Muscle layer of duodenum (tissue), 2 donors: Measurements from ENCODE around the gene ADARB1.

Experiments
- H3K27ac ChIP-seq: one replicate; pipeline ENCODE4 v1.7.0; 2013; ENCODE audit warnings: mild to moderate bottlenecking, low read length
- H3K27me3 ChIP-seq: one replicate; pipeline ENCODE4 v1.7.0; 2013; ENCODE audit warnings: low read depth, mild to moderate bottlenecking, control low read depth, low read length
- H3K36me3 ChIP-seq, 2 donors: one replicate each; pipeline ENCODE4 v1.7.0; 2013; ENCODE audit warnings: low read length in 2 of 2, control low read depth in 1 of 2, mild to moderate bottlenecking in 1 of 2; ENCODE audit not compliant: insufficient read depth in 2 of 2, control insufficient read depth in 1 of 2
- H3K4me1 ChIP-seq, 2 donors: one replicate each; pipeline ENCODE4 v1.7.0; 2013; ENCODE audit warnings: low read length in 2 of 2, mild to moderate bottlenecking in 2 of 2, control low read depth in 1 of 2, moderate library complexity in 1 of 2; ENCODE audit not compliant: insufficient read depth in 2 of 2, control insufficient read depth in 1 of 2
- H3K4me3 ChIP-seq, 2 donors: one replicate each; pipeline ENCODE4 v1.7.0; 2013; ENCODE audit warnings: low read length in 2 of 2, low read depth in 1 of 2, mild to moderate bottlenecking in 1 of 2
- H3K9me3 ChIP-seq, 2 donors: one replicate each; pipeline ENCODE4 v1.7.0; 2013; ENCODE audit warnings: low read length in 2 of 2, control low read depth in 1 of 2, mild to moderate bottlenecking in 1 of 2; ENCODE audit not compliant: control insufficient read depth in 1 of 2
- donor health status: healthy.

ADARB1 gene

GRCh38 chr21:45254460-45254930 is 180.1 kb downstream of the ADARB1 start:
- no peak overlapping the region for H3K27ac ChIP-seq
- H3K4me3 ChIP-seq = no peak overlapping the region
- H3K9me3 ChIP-seq = no peaks in the 10 kb centered on the region
- peaks cover 0 to 9% of the 10 kb centered on the region in 2 donors for H3K4me1 ChIP-seq
- no peaks in the 10 kb centered on the region for H3K27me3 ChIP-seq
- H3K36me3 ChIP-seq = no peaks in the 10 kb centered on the region

DNA sequence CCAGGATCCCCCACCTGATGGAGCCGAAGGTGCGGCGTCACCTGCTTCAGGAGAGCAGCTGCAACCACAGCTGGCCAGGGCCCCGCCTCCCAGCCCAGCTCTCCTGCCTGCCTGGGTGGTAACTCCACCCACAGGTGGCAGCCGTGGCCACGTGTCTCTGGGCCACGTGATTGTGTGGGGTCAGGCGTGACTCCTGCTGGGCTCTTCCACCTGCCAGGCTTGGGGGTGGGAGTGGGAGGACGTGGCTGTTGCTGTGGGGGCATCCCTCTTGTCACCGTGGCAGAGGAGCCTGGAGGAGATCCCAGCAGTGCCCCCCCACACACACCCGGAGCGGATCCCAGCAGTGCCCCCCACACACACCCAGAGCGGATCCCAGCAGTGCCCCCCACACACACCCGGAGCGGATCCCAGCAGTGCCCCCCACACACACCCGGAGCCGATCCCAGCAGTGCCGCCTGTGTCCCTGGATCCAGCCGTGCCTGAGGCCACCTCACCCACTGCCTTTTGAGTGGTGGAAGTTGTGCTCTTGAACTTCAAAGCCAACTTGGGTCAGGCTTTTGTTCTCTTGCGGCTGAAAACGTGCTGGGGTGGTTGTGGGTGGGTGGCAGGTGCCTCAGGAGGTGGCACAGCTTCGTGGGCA is 181.1 kb downstream of the ADARB1 start:
- no peaks in the 10 kb centered on the region for H3K9me3 ChIP-seq
- no peak overlapping the region for H3K4me3 ChIP-seq
- no peaks in the 10 kb centered on the region for H3K27me3 ChIP-seq
- no peaks in the 10 kb centered on the region for H3K36me3 ChIP-seq
- H3K4me1 ChIP-seq = peaks cover 0 to 9% of the 10 kb centered on the region in 2 donors
- no peak overlapping the region for H3K27ac ChIP-seq

GRCh38 chr21:45256021-45256911 is 181.9 kb downstream of the ADARB1 start:
- Histone ChIP-seq H3K9me3 (no peaks in the 10 kb centered on the region), H3K36me3 (no peaks in the 10 kb centered on the region), H3K4me1 (peaks cover 0 to 9% of the 10 kb centered on the region in 2 donors), H3K4me3 (no peak overlapping the region), H3K27me3 (no peaks in the 10 kb centered on the region), H3K27ac (no peak overlapping the region)

DNA sequence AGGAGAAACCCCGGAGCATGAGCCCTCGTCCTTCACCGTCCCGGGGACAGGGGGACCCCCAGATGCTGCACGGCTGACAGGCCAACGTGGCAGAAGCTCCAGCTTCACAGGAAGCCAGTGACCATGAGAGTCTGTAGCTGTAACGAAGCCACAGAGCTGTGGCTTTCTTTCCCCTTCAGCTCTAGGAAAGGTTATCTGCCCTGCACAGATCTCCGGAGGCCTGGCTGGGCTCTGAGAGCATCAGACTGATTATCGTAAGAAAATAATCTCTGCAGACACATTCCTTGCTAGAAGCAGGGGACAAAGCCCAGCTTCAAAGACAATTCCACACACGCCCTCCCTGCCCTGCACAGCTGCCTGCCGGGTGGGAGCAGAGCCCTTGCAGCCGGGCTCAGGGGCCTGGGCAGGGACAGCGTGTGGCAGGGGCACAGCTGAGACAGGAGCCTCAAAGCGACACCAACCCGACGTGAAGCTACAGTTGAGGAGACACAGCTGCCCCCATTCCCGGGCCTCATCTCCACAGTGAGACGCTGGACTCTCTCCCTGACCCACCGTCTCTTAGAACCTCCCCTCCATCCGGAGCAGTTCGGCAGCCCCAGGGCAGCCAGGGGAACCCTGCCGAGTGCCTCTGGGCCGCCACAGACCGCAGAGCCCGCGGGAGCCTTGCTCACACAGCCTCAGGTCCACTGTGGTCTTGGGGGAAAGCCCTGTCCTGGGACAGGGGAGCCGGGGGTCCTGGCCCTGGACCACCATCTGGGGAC is 182.7 kb downstream of the ADARB1 start:
- Histone ChIP-seq H3K27ac (no peak overlapping the region), H3K4me3 (no peak overlapping the region)

GRCh38 chr21:45257673-45258341 is 183.4 kb downstream of the ADARB1 start:
- Histone ChIP-seq H3K27ac (no peak overlapping the region), H3K4me3 (no peak overlapping the region), H3K36me3 (peaks cover 0 to 6% of the 10 kb centered on the region in 2 donors), H3K27me3 (no peaks in the 10 kb centered on the region), H3K4me1 (peaks cover 0 to 9% of the 10 kb centered on the region in 2 donors), H3K9me3 (no peaks in the 10 kb centered on the region)

More for the DNA sequence above, 182.7 kb downstream of the ADARB1 start:
- H3K27me3 ChIP-seq = no peaks in the 10 kb centered on the region
- H3K36me3 ChIP-seq = peaks cover 0 to 6% of the 10 kb centered on the region in 2 donors
- H3K4me1 ChIP-seq = peaks cover 0 to 9% of the 10 kb centered on the region in 2 donors
- no peaks in the 10 kb centered on the region for H3K9me3 ChIP-seq

- Histone ChIP-seq H3K4me1 (peaks cover 0 to 9% of the 10 kb centered on the region in 2 donors), H3K9me3 (no peaks in the 10 kb centered on the region), H3K36me3 (peaks cover under 1 to 11% of the 10 kb centered on the region in 2 donors), H3K27me3 (no peaks in the 10 kb centered on the region), H3K27ac (no peak overlapping the region), H3K4me3 (no peak overlapping the region)
Observed at GRCh38 chr21:45258466-45258865, 184.1 kb downstream of the ADARB1 start.

- no peak overlapping the region for H3K27ac ChIP-seq
- H3K4me3 ChIP-seq = no peak overlapping the region
- peaks cover 9 to 20% of the 10 kb centered on the region in 2 donors for H3K36me3 ChIP-seq
- no peaks in the 10 kb centered on the region for H3K9me3 ChIP-seq
- peaks cover 0 to 9% of the 10 kb centered on the region in 2 donors for H3K4me1 ChIP-seq
- H3K27me3 ChIP-seq = no peaks in the 10 kb centered on the region
Observed at GRCh38 chr21:45259206-45259840, 184.9 kb downstream of the ADARB1 start.

GRCh38 chr21:45260191-45260825 is 185.9 kb downstream of the ADARB1 start:
- Histone ChIP-seq H3K27me3 (no peaks in the 10 kb centered on the region), H3K4me3 (no peak overlapping the region), H3K9me3 (no peaks in the 10 kb centered on the region), H3K4me1 (peaks cover 0 to 9% of the 10 kb centered on the region in 2 donors), H3K36me3 (peaks cover 9 to 30% of the 10 kb centered on the region in 2 donors), H3K27ac (no peak overlapping the region)

DNA sequence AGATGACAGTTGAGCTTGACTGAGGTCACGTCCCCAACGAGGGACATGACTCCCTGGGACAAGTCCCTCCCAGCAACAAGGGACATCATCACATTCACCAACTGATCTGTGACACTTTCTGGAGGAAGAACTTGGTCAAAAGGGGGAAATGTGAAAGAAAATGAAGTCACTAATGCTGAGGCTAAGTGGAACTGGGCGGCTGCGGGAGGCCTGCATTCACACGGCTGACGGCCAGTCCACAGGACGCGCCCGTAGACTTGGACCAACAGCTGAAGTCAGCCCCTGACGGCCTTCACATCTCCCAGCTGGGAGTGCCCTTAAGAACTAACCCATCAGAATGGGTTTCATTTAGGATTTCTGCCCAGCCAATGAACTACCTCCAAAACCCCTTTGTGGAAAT is 186.7 kb downstream of the ADARB1 start:
- peaks cover 13 to 38% of the 10 kb centered on the region in 2 donors for H3K36me3 ChIP-seq
- H3K27ac ChIP-seq = no peak overlapping the region
- H3K27me3 ChIP-seq = no peaks in the 10 kb centered on the region
- peaks cover 0 to 9% of the 10 kb centered on the region in 2 donors for H3K4me1 ChIP-seq
- H3K9me3 ChIP-seq = no peaks in the 10 kb centered on the region
- H3K4me3 ChIP-seq = no peak overlapping the region

DNA sequence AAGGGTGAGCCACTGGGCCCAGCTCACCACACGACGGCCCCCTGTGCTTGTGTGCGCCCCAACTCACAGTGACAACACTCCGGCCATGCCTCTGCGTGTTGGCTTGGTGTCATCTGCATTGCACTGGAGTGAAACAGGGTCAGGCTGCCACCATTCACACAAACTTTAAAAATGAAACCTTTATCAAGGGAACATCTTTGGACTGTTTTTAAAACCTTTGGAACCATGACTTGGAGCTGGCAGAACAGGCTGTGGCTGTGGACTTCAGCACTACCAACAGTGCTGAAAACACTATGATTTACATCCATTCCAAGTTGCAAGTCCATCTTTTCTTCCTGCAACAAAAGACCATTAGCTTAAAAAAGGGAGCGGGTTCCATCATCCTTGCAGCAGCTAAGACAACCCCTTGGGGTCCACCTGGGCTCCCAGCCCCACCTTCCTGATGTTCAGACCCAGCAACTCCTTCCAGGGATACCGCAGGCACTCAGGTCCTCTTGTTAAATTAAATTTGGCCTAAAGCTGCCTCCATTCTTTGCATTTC is 187.7 kb downstream of the ADARB1 start:
- no peaks in the 10 kb centered on the region for H3K9me3 ChIP-seq
- H3K36me3 ChIP-seq = peaks cover 21 to 48% of the 10 kb centered on the region in 2 donors
- H3K27me3 ChIP-seq = no peaks in the 10 kb centered on the region
- H3K4me3 ChIP-seq = no peak overlapping the region
- no peak overlapping the region for H3K27ac ChIP-seq
- H3K4me1 ChIP-seq = peaks cover 0 to 7% of the 10 kb centered on the region in 2 donors
